ENCODE measurements around the gene NUP85. TPM values are rescaled to one million over a fixed set of nuclear protein-coding genes. Genes with fewer than 3 reads are reported as not detected.

NUP85 gene
- total RNA-seq, 1 experiment from 2014 or later = 164 TPM

GRCh38 chr17:75240394-75241142 is 35.1 kb downstream of the NUP85 start:
- H3K36me3 ChIP-seq (ENCODE audit: control insufficient read depth in 1 of 2, insufficient read depth in 2 of 2, low read length in 2 of 2) = peaks cover 62 to 83% of the 10 kb centered on the region in 2 experiments
- no peak overlapping the region for H3K9ac ChIP-seq (ENCODE audit: low read length)
- H2AFZ ChIP-seq (ENCODE audit: low read depth, low read length, poor library complexity, severe bottlenecking) = no peak overlapping the region
- no peaks in the 10 kb centered on the region for H3K79me2 ChIP-seq (ENCODE audit: insufficient read depth, low read length)
- peaks cover 0 to 11% of the 10 kb centered on the region in 2 experiments; a peak in 1 of 4 replicates for H3K4me1 ChIP-seq (ENCODE audit: control insufficient read depth in 1 of 2, insufficient read depth in 2 of 2, low read length in 2 of 2)
- ATAC-seq = peak; percentile 80
- no peaks in the 10 kb centered on the region for H3K9me3 ChIP-seq (ENCODE audit: control insufficient read depth in 1 of 2, insufficient read depth in 1 of 2, low read depth in 1 of 2, low read length in 2 of 2)
- TF ChIP-seq REST (IDR thresholded peaks at IDR 0.05; ENCODE audit: low read depth) (no peak), POLR2AphosphoS5 (IDR thresholded peaks at IDR 0.05; ENCODE audit: low read depth, low read length) (peak; percentile 44), SIN3A (IDR thresholded peaks at IDR 0.05; ENCODE audit: low read depth) (no peak), CTCF (IDR thresholded peaks at IDR 0.05 in 2 of 3, conservative IDR thresholded peaks at IDR 0.05 in 1 of 3; ENCODE audit: borderline replicate concordance in 1 of 3, insufficient read depth in 1 of 3, low read depth in 2 of 3, low read length in 2 of 3) (peak; percentile 99 to 100 (median 100)), YY1 (IDR thresholded peaks at IDR 0.05; ENCODE audit: extremely low read depth, insufficient replicate concordance, low read depth, low read length) (peak; percentile 43), RAD21 (IDR thresholded peaks at IDR 0.05; ENCODE audit: low read depth) (peak; percentile 69)
- H3K9me2 ChIP-seq (ENCODE audit: insufficient read depth) = no peaks in the 10 kb centered on the region
- TSS peak; percentile 6 for BruUV-seq (replicated peaks)
- peaks cover 6% of the 10 kb centered on the region; the same call in 1 of the 2 replicates for H4K20me1 ChIP-seq (ENCODE audit: insufficient read depth)
- RAD21 ChIA-PET (ENCODE audit: low non-redundant PET in 1 of 2, low total read pairs in 2 of 2, uncharacterized antibody in 2 of 2, unreplicated experiment in 2 of 2) = no interaction called here
- CTCF ChIA-PET = interaction anchor here (0.6 to 3.3 kb wide), 25 partner anchors 9 to 507 kb away, joined by 3 to 30 read pairs (median 4); partner anchors contain the start of genes GGA3, GRB2, JPT1 and MIF4GD
- no peak overlapping the region for H3K4me3 ChIP-seq (replicated peaks in 1 of 2; ENCODE audit: low read depth in 1 of 2, low read length in 2 of 2)
- POLR2A ChIA-PET = interaction anchor here (1.0 to 1.5 kb wide), 3 partner anchors 21 to 127 kb away, joined by 3 to 6 read pairs (median 6); partner anchors contain the start of genes GGA3, MIF4GD and MRPS7
- intact Hi-C loops (cut with micrococcal nuclease) = loop anchor here (1.0 to 2.0 kb wide), 2 partner anchors 164 to 172 kb away; partner anchors contain the start of gene GRB2
- peak overlapping the region; percentile 40; the same call in 1 of the 2 replicates for H3K27ac ChIP-seq (ENCODE audit: low read depth, low read length)
- peak; percentile 35 for DNase-seq (ENCODE audit: low read depth, low spot score)
- H3K27me3 ChIP-seq (ENCODE audit: insufficient read depth, low read length) = no peaks in the 10 kb centered on the region
- no peak overlapping the region for H3K4me2 ChIP-seq (ENCODE audit: low read length)
